Measurements from ENCODE around the gene RFX4. TPM values are rescaled to one million over a fixed set of nuclear protein-coding genes. Genes with fewer than 3 reads are reported as not detected.

RFX4 gene
- total and polyA plus RNA-seq, 7 experiments from 2014 or later = not detected

- DNase-seq = no peak
- no peaks in the 10 kb centered on the region for H3K27me3 ChIP-seq (ENCODE audit: control insufficient read depth in 2 of 2, insufficient read depth in 2 of 2, low read length in 2 of 2)
- ChIA-PET CTCF (no interaction called here), POLR2A (no interaction called here)
- H3K27me3 Mint-ChIP-seq = peaks cover 0 to 22% (median 16%) of the 10 kb centered on the region in 5 donors
- H3K4me3 ChIP-seq (ENCODE audit: low read length) = no peak overlapping the region
- intact Hi-C loops (cut with micrococcal nuclease) = no loop called here
- H3K36me3 ChIP-seq (ENCODE audit: control insufficient read depth in 2 of 3, insufficient read depth in 3 of 3, low read length in 3 of 3) = no peaks in the 10 kb centered on the region
- H3K9me3 Mint-ChIP-seq = peaks cover 0 to 9% (median 2%) of the 10 kb centered on the region in 11 donors
- no peak overlapping the region for H3K27ac ChIP-seq (ENCODE audit: low read depth, low read length)
- ATAC-seq = no peak
- no peak overlapping the region for H3K4me3 Mint-ChIP-seq
- H3K27ac Mint-ChIP-seq = no peak overlapping the region
- H3K4me1 ChIP-seq (ENCODE audit: control insufficient read depth in 2 of 2, insufficient read depth in 2 of 2, low read length in 2 of 2) = no peaks in the 10 kb centered on the region
- peaks cover 0 to 3% (median 0%) of the 10 kb centered on the region in 5 donors for H3K36me3 Mint-ChIP-seq
- no peaks in the 10 kb centered on the region for H3K4me1 Mint-ChIP-seq
- no peaks in the 10 kb centered on the region for H3K9me3 ChIP-seq (ENCODE audit: control insufficient read depth in 2 of 3, low read length in 3 of 3)
These were observed 72.8 kb downstream of the RFX4 start for GRCh38 chr12:106655577-106655976.

DNA sequence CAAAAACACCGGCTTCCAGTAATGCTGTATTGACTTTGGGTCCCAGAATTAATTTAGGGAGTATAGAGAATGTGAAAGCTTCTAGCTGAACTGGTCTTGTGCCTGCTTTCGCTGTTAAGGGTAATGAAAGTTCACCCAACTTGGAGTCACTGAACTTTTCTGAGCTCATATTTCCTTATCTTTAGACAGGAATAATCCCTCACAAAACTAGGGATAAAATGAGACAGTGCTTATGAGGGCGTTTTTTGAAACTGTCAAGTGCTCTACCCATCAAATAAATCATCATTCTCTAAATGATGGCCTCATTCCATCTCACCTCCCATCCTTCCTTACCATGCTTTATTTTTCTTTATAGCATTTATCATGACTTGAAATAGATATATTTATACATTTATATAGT is 74.7 kb downstream of the RFX4 start:
- Mint-ChIP-seq H3K27me3 (peaks cover 0 to 19% (median 17%) of the 10 kb centered on the region in 5 donors), H3K4me1 (no peaks in the 10 kb centered on the region), H3K4me3 (no peak overlapping the region), H3K36me3 (peaks cover 0 to 6% (median 3%) of the 10 kb centered on the region in 5 donors), H3K9me3 (peaks cover 0 to 28% (median 14%) of the 10 kb centered on the region in 11 donors), H3K27ac (no peak overlapping the region)
- no peak for DNase-seq
- no peak for ATAC-seq
- Histone ChIP-seq H3K36me3 (ENCODE audit: control insufficient read depth in 2 of 3, insufficient read depth in 3 of 3, low read length in 3 of 3) (no peaks in the 10 kb centered on the region), H3K27ac (ENCODE audit: low read depth, low read length) (no peak overlapping the region), H3K27me3 (ENCODE audit: control insufficient read depth in 2 of 2, insufficient read depth in 2 of 2, low read length in 2 of 2) (no peaks in the 10 kb centered on the region), H3K9me3 (ENCODE audit: control insufficient read depth in 2 of 3, low read length in 3 of 3) (no peaks in the 10 kb centered on the region), H3K4me3 (ENCODE audit: low read length) (no peak overlapping the region), H3K4me1 (ENCODE audit: control insufficient read depth in 2 of 2, insufficient read depth in 2 of 2, low read length in 2 of 2) (no peaks in the 10 kb centered on the region)
- ChIA-PET CTCF (no interaction called here), POLR2A (no interaction called here)
- intact Hi-C loops (cut with micrococcal nuclease) = no loop called here

- Mint-ChIP-seq H3K4me1 (no peaks in the 10 kb centered on the region), H3K27me3 (peaks cover 13 to 27% (median 16%) of the 10 kb centered on the region in 5 donors), H3K4me3 (no peak overlapping the region), H3K36me3 (peaks cover 0 to 14% (median 3%) of the 10 kb centered on the region in 5 donors), H3K9me3 (peaks cover 0 to 64% (median 44%) of the 10 kb centered on the region in 11 donors), H3K27ac (no peak overlapping the region)
- POLR2A ChIA-PET = no interaction called here
- Histone ChIP-seq H3K27ac (ENCODE audit: low read depth, low read length) (no peak overlapping the region), H3K4me1 (ENCODE audit: control insufficient read depth in 2 of 2, insufficient read depth in 2 of 2, low read length in 2 of 2) (no peaks in the 10 kb centered on the region), H3K36me3 (ENCODE audit: control insufficient read depth in 2 of 3, insufficient read depth in 3 of 3, low read length in 3 of 3) (no peaks in the 10 kb centered on the region), H3K9me3 (ENCODE audit: control insufficient read depth in 2 of 3, low read length in 3 of 3) (peaks cover 0 to 13% (median 0%) of the 10 kb centered on the region in 3 experiments), H3K4me3 (ENCODE audit: low read length) (no peak overlapping the region), H3K27me3 (ENCODE audit: control insufficient read depth in 2 of 2, insufficient read depth in 2 of 2, low read length in 2 of 2) (no peaks in the 10 kb centered on the region)
- intact Hi-C loops (cut with micrococcal nuclease) = no loop called here
- ATAC-seq (no peak), DNase-seq (no peak)
- CTCF ChIA-PET = no interaction called here
These were observed 80.6 kb downstream of the RFX4 start for GRCh38 chr12:106663385-106663784.

DNA sequence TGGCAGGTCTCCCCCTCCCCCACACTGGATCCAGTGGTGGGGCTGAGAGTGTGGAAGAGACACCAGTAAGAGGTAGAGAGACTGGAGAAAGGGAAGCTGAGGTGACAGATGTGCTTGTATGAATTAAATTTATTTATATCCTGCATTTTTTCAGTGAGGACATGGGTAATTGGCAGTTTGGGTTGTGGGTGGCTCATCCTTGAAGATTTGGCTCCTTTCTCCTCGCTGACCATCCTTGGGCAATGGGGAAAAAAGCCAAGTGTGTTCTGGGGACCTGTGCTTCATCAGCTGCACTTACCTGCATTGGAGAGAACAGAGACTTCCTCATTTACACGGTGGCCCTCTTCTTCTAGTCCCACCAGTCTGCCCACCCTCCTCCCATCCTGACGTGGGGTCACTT is 86.4 kb downstream of the RFX4 start:
- ChIA-PET POLR2A (no interaction called here), CTCF (no interaction called here)
- Mint-ChIP-seq H3K9me3 (peaks cover 0 to 24% (median 9%) of the 10 kb centered on the region in 11 donors), H3K27me3 (peaks cover 33 to 52% (median 45%) of the 10 kb centered on the region in 5 donors), H3K4me1 (no peaks in the 10 kb centered on the region), H3K27ac (no peak overlapping the region), H3K4me3 (no peak overlapping the region), H3K36me3 (peaks cover 0 to 8% (median 0%) of the 10 kb centered on the region in 5 donors)
- H3K4me3 ChIP-seq (ENCODE audit: low read length) = no peak overlapping the region
- no peak overlapping the region for H3K27ac ChIP-seq (ENCODE audit: low read depth, low read length)
- no peak for DNase-seq
- H3K36me3 ChIP-seq (ENCODE audit: control insufficient read depth in 2 of 3, insufficient read depth in 3 of 3, low read length in 3 of 3) = no peaks in the 10 kb centered on the region
- H3K27me3 ChIP-seq (ENCODE audit: control insufficient read depth in 2 of 2, insufficient read depth in 2 of 2, low read length in 2 of 2) = peaks cover 0 to 3% of the 10 kb centered on the region in 2 donors
- H3K9me3 ChIP-seq (ENCODE audit: control insufficient read depth in 2 of 3, low read length in 3 of 3) = peaks cover 0 to 3% (median 0%) of the 10 kb centered on the region in 3 experiments
- H3K4me1 ChIP-seq (ENCODE audit: control insufficient read depth in 2 of 2, insufficient read depth in 2 of 2, low read length in 2 of 2) = no peaks in the 10 kb centered on the region
- intact Hi-C loops (cut with micrococcal nuclease) = no loop called here
- ATAC-seq = no peak

GRCh38 chr12:106670131-106670530 is 87.3 kb downstream of the RFX4 start:
- no peak overlapping the region for H3K27ac Mint-ChIP-seq
- Histone ChIP-seq H3K4me3 (ENCODE audit: low read length) (no peak overlapping the region), H3K27ac (ENCODE audit: low read depth, low read length) (no peak overlapping the region), H3K4me1 (ENCODE audit: control insufficient read depth in 2 of 2, insufficient read depth in 2 of 2, low read length in 2 of 2) (no peaks in the 10 kb centered on the region), H3K9me3 (ENCODE audit: control insufficient read depth in 2 of 3, low read length in 3 of 3) (no peaks in the 10 kb centered on the region), H3K27me3 (ENCODE audit: control insufficient read depth in 2 of 2, insufficient read depth in 2 of 2, low read length in 2 of 2) (peaks cover 0 to 6% of the 10 kb centered on the region in 2 donors), H3K36me3 (ENCODE audit: control insufficient read depth in 2 of 3, insufficient read depth in 3 of 3, low read length in 3 of 3) (no peaks in the 10 kb centered on the region)
- H3K36me3 Mint-ChIP-seq = no peaks in the 10 kb centered on the region
- ChIA-PET POLR2A (no interaction called here), CTCF (no interaction called here)
- intact Hi-C loops (cut with micrococcal nuclease) = no loop called here
- no peaks in the 10 kb centered on the region for H3K4me1 Mint-ChIP-seq
- H3K27me3 Mint-ChIP-seq = peaks cover 35 to 52% (median 45%) of the 10 kb centered on the region in 5 donors
- no peak for ATAC-seq
- no peak overlapping the region for H3K4me3 Mint-ChIP-seq
- no peak for DNase-seq
- peaks cover 0 to 15% (median 4%) of the 10 kb centered on the region in 11 donors for H3K9me3 Mint-ChIP-seq

DNA sequence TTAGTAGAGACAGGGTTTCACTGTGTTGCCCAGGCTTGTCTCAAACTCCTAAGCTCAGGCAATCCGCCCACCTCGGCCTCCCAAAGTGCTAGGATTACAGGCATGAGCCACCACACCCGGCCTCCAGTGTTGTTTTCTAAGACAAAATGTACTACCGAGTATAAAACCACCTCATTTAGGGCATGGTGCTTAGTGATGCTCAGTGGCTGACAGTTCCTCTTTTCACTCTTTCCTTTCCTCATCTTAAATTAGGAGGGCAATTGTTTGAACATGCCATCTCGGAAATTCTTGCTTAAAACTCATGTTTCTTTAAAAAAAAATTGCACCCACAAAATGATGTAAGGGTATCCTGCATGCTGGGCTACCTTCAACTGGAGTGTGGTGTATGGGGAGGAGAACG is 89.0 kb downstream of the RFX4 start:
- H3K9me3 Mint-ChIP-seq = peaks cover 0 to 1% (median 0%) of the 10 kb centered on the region in 11 donors
- DNase-seq = no peak
- H3K9me3 ChIP-seq (ENCODE audit: control insufficient read depth in 2 of 3, low read length in 3 of 3) = no peaks in the 10 kb centered on the region
- H3K4me3 Mint-ChIP-seq = no peak overlapping the region
- no peak for ATAC-seq
- H3K27me3 ChIP-seq (ENCODE audit: control insufficient read depth in 2 of 2, insufficient read depth in 2 of 2, low read length in 2 of 2) = peaks cover 0 to 6% of the 10 kb centered on the region in 2 donors
- H3K4me3 ChIP-seq (ENCODE audit: low read length) = no peak overlapping the region
- H3K4me1 Mint-ChIP-seq = no peaks in the 10 kb centered on the region
- ChIA-PET POLR2A (no interaction called here), CTCF (no interaction called here)
- H3K36me3 ChIP-seq (ENCODE audit: control insufficient read depth in 2 of 3, insufficient read depth in 3 of 3, low read length in 3 of 3) = no peaks in the 10 kb centered on the region
- no peaks in the 10 kb centered on the region for H3K36me3 Mint-ChIP-seq
- peaks cover 32 to 47% (median 44%) of the 10 kb centered on the region in 5 donors for H3K27me3 Mint-ChIP-seq
- H3K27ac ChIP-seq (ENCODE audit: low read depth, low read length) = no peak overlapping the region
- H3K27ac Mint-ChIP-seq = no peak overlapping the region
- intact Hi-C loops (cut with micrococcal nuclease) = no loop called here
- no peaks in the 10 kb centered on the region for H3K4me1 ChIP-seq (ENCODE audit: control insufficient read depth in 2 of 2, insufficient read depth in 2 of 2, low read length in 2 of 2)

DNA sequence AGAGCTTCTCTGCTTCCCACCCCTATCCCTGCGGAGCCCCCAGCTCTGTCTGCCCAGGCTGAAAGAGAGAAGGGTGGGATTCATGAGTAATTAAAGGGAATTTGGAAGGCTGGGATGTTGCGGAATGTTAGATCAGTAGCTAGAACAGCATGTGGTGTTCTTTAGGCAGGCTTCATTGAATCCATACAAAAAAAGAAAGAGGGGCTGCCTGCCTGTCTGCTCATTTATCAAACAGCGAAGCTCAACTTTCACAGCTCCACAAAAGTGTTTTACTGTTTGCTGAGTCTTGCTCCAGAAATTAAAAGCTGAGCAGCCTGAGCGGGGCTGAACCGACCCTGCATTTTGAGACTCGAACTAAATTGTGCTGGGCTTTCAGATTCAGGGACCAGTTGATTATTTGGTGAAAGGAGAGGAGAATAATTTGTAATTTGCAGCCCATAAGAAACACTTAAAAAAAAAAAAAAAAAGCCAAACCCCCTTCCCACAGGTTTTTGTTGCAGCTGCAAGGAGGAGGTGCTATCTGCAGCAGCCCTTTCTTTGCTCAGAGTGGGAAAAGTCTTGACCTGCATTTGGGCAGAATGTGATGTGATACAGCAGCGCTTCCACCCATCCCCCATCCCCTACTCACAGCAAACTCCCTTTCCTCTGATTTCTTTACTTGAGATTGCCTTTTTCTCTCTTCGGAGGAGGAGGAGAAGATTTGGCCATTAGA is 89.7 kb downstream of the RFX4 start:
- ChIA-PET POLR2A (no interaction called here), CTCF (no interaction called here)
- H3K4me1 ChIP-seq (ENCODE audit: control insufficient read depth in 2 of 2, insufficient read depth in 2 of 2, low read length in 2 of 2) = no peaks in the 10 kb centered on the region
- intact Hi-C loops (cut with micrococcal nuclease) = no loop called here
- H3K36me3 Mint-ChIP-seq = no peaks in the 10 kb centered on the region
- H3K4me1 Mint-ChIP-seq = no peaks in the 10 kb centered on the region
- DNase-seq (no peak), ATAC-seq (no peak)
- H3K4me3 ChIP-seq (ENCODE audit: low read length) = no peak overlapping the region
- no peaks in the 10 kb centered on the region for H3K36me3 ChIP-seq (ENCODE audit: control insufficient read depth in 2 of 3, insufficient read depth in 3 of 3, low read length in 3 of 3)
- no peaks in the 10 kb centered on the region for H3K9me3 ChIP-seq (ENCODE audit: control insufficient read depth in 2 of 3, low read length in 3 of 3)
- H3K4me3 Mint-ChIP-seq = no peak overlapping the region
- peak overlapping the region in 1 of 9 donors; percentile 48 for H3K27ac Mint-ChIP-seq
- peaks cover 0 to 1% (median 0%) of the 10 kb centered on the region in 11 donors for H3K9me3 Mint-ChIP-seq
- H3K27me3 Mint-ChIP-seq = peaks cover 30 to 45% (median 40%) of the 10 kb centered on the region in 5 donors
- H3K27ac ChIP-seq (ENCODE audit: low read depth, low read length) = no peak overlapping the region
- peaks cover 0 to 6% of the 10 kb centered on the region in 2 donors for H3K27me3 ChIP-seq (ENCODE audit: control insufficient read depth in 2 of 2, insufficient read depth in 2 of 2, low read length in 2 of 2)
